RWPE1 (cell line): Measurements from ENCODE around the gene CFAP141.

Experiments used
- CTCF ChIA-PET: fragments of 350-600 bp; sonication (Branson Sonifier 250); formaldehyde crosslinking; extraction: SDS; loops from one replicate; lab custom pipeline; 2021; lab: Yijun Ruan, JAX
- POLR2A ChIA-PET: fragments of 400-600 bp; formaldehyde crosslinking; extraction: SDS; loops from one replicate; lab custom pipeline; 2020; ENCODE audit warnings: antibody characterized with exemption; ENCODE audit not compliant: low non-redundant PET; lab: Yijun Ruan, JAX
- DNase-seq: peaks from one replicate; pipeline ENCODE4 v3.0.0; 2012; ENCODE audit warnings: low spot score
- H3K27ac ChIP-seq: fragments of 450-650 bp; 2 replicates; pipeline ENCODE4 v1.5.1; 2017
- TF ChIP-seq, protein P1 (sequence below): fragments of 450-650 bp; conservative IDR thresholded peaks from 2 replicates; pipeline ENCODE4 v1.5.1; 2017; ENCODE audit warnings: low read depth, mild to moderate bottlenecking

The CFAP141 gene

GRCh38 chr1:154221278-154222001 lies 15.3 kb upstream of the CFAP141 start:
- peak; percentile 42 for DNase-seq
- CTCF ChIA-PET, result no interaction called here
- H3K27ac ChIP-seq, result peak overlapping the region; percentile 92
- POLR2A ChIA-PET, result no interaction called here
- TF ChIP-seq, protein P1, sequence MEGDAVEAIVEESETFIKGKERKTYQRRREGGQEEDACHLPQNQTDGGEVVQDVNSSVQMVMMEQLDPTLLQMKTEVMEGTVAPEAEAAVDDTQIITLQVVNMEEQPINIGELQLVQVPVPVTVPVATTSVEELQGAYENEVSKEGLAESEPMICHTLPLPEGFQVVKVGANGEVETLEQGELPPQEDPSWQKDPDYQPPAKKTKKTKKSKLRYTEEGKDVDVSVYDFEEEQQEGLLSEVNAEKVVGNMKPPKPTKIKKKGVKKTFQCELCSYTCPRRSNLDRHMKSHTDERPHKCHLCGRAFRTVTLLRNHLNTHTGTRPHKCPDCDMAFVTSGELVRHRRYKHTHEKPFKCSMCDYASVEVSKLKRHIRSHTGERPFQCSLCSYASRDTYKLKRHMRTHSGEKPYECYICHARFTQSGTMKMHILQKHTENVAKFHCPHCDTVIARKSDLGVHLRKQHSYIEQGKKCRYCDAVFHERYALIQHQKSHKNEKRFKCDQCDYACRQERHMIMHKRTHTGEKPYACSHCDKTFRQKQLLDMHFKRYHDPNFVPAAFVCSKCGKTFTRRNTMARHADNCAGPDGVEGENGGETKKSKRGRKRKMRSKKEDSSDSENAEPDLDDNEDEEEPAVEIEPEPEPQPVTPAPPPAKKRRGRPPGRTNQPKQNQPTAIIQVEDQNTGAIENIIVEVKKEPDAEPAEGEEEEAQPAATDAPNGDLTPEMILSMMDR, result no peak

DNA sequence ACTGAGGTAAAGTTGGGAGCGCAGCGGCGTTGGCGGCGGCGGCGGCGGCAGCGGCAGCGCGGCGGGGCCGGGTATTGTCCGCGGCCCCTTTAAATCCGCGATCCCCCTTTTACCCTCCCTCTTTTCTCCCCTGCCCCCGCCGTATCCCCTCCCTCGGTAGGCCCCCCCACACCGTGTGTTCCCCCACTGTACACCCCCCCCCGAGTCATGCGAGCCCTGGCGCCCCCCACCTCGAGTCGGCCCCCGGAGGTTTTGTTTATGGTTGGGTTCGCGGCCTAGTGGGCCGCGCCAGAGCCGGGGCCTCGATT lies 14.8 kb upstream of the CFAP141 start:
- ChIA-PET POLR2A (interaction anchor here (0.5 to 1.2 kb wide), 2 partner anchors 14 to 1255 kb away, joined by 3 to 4 read pairs; no protein-coding TSS in a partner anchor), CTCF (no interaction called here)
- no peak for DNase-seq
- TF ChIP-seq, protein P1, result no peak
- H3K27ac ChIP-seq, result peak overlapping the region; percentile 92

GRCh38 chr1:154220071-154220969 lies 14.2 kb upstream of the CFAP141 start, which contains the start of gene UBAP2L:
TSS of gene UBAP2L (plus strand) at chr1:154220955. CDS start at chr1:154225124, 4,169 bp downstream.
- CTCF ChIA-PET, result interaction anchor here (0.6 kb wide), 1 partner anchor 36 kb away, joined by 5 read pairs; no protein-coding TSS in a partner anchor
- peak; percentile 90 for DNase-seq
- TF ChIP-seq, protein P1, result no peak
- POLR2A ChIA-PET, result interaction anchor here (0.5 to 1.2 kb wide), 3 partner anchors 13 to 1256 kb away, joined by 3 to 11 read pairs (median 4); no protein-coding TSS in a partner anchor
- H3K27ac ChIP-seq, result peak within 1 kb of the TSS; percentile 92

- H3K27ac ChIP-seq, result peak overlapping the region; percentile 92
- CTCF ChIA-PET, result interaction anchor here (0.6 to 1.5 kb wide), 2 partner anchors 12 to 35 kb away, joined by 5 read pairs; no protein-coding TSS in a partner anchor
- TF ChIP-seq, protein P1, result no peak
- no peak for DNase-seq
- POLR2A ChIA-PET, result interaction anchor here (0.6 to 1.2 kb wide), 2 partner anchors 12 to 101 kb away, joined by 4 to 6 read pairs; no protein-coding TSS in a partner anchor
These were observed 13.4 kb upstream of the CFAP141 start for GRCh38 chr1:154219541-154219940.

DNA sequence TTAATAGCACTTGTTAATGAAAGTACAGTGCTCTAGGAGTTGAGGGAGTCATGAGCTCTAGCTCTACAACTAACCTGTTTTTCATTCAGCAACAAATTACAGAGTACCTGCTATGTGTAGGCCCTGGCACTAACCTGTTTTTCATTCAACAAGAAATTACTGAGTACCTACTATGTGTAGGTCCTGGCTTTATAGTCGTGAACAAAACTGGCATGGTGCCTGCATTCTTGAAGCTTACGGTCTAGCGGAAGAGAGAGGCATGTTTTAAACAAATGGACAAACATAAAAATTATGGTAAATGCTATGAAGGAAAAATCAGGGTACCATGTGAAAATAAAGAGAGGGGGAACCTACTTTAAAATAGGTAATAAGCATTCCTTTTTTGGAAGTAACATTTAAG lies 12.4 kb upstream of the CFAP141 start:
- POLR2A ChIA-PET, result no interaction called here
- CTCF ChIA-PET, result interaction anchor here (1.5 kb wide), 1 partner anchor 11 kb away, joined by 5 read pairs; no protein-coding TSS in a partner anchor
- no peak for DNase-seq
- H3K27ac ChIP-seq, result no peak overlapping the region
- TF ChIP-seq, protein P1, result no peak

DNA sequence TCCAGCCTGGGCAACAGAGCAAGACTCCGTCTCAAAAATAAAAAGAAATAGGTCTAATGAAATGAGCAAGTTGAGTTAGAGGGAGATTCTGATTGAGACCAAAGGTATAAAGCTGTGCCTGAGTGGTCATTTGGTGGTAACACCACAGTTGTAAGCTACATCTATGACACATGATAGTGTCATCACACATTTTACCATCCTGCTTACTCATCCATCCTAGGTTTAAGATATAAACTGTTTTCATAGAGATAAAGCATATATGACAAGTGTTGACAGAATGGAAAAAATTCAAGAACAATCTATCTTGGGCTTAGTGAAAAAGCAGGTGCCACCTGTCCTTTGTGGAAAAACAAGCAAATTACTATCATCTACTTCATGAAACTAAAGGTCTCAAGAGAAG lies 7.1 kb upstream of the CFAP141 start:
- CTCF ChIA-PET, result no interaction called here
- TF ChIP-seq, protein P1, result no peak
- POLR2A ChIA-PET, result no interaction called here
- DNase-seq, result peak; percentile 60
- no peak overlapping the region for H3K27ac ChIP-seq
